Pulmonary artery endothelial cell (primary cell): ENCODE results near the gene RHBDD3. TPM values are rescaled to one million over a fixed set of nuclear protein-coding genes. Genes with fewer than 3 reads are reported as not detected.

Source experiments
- DNase-seq: peaks from one replicate; pipeline ENCODE4 v3.0.0-alpha.2; 2011; ENCODE audit warnings: low read depth, low spot score
- total RNA-seq: library from RNA; depleted of rRNA; stranded (reverse); fragments of >200 nt; gene quantifications from 2 replicates; pipeline ENCODE4 v1.2.3, GENCODE V29; 2014

The RHBDD3 gene
- total RNA-seq, 1 donor from 2014 or later: 18.9 TPM

DNA sequence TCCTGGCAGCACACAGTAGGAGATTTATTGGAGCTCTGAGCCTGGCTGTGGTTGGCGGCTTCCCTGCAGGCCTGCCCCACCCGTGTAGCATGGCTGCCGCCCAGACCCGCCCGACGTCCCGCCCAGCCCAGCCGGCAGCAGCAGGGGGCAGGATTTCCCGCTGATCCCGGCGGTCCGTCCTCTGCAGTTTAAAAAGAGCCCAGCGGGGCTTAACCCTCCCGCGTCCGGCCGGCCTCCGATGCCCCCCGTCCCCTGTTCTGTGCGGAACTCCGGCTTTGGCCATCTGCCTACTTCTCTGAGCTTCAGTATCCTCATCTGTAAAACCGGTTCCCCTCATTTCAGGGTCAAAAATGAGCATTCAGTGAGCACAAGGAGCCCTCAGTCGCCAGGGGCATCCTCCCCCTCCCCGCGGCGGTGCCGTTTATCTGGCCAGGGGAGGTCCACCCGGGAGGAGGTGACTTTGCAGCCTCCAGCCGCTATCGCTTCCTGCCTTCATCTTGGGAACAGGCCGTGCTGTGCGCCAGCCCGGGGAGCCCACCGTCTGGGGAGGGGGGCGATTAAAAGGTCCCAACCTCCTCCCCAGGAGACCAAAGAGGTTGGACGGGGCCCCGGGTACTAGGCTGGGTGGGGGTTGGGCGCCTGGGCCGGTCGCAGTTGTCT lies 38.5 kb upstream of the RHBDD3 start, which contains the start of gene GAS2L1:
TSS of gene GAS2L1 (plus strand) at position 476 of the 660 bp plus-strand sequence. CDS start 1,456 bp downstream, outside the sequence.
- no peak for DNase-seq

GRCh38 chr22:29305836-29306174 lies 38.0 kb upstream of the RHBDD3 start:
- no peak for DNase-seq

DNA sequence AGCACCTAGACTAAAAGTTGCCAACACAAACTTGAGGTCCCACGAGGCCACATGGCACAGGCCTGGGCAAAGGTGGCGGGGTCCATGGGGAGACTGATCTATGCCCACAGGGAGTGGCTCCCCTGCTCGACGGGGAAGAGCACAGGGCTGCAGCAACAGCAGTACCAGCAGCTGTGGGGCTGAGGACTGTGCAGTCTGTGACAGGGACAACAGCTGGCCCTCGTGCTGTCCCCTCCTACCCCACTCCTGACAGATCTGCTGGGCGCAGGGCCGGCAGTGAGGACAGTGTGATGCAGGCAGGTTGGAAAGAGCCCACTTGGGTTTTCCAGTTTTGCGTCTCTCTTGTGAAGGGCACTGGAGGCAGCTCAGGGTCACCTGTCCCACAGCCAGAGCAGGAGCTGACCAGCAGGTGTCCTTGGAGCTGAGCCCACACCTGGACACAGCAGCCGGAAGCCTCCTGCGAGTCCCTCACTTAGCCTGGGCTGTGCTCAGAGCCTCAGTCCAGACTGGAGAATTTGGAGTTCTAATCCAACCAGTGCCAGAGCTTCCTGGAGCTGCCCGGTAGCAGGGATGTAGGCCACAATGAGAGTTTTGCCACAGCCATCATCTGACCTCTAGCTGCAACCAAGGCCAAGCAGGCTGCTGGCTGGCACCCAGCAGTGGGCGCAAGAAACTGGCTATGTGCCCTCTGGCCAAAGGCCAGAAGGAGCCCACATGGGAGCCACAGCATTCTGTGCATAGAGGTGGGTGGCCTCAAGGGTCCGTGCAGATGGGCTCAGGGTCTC lies 35.1 kb upstream of the RHBDD3 start:
- DNase-seq: no peak

- no peak for DNase-seq
These were observed 34.6 kb upstream of the RHBDD3 start for GRCh38 chr22:29302402-29302680.

DNA sequence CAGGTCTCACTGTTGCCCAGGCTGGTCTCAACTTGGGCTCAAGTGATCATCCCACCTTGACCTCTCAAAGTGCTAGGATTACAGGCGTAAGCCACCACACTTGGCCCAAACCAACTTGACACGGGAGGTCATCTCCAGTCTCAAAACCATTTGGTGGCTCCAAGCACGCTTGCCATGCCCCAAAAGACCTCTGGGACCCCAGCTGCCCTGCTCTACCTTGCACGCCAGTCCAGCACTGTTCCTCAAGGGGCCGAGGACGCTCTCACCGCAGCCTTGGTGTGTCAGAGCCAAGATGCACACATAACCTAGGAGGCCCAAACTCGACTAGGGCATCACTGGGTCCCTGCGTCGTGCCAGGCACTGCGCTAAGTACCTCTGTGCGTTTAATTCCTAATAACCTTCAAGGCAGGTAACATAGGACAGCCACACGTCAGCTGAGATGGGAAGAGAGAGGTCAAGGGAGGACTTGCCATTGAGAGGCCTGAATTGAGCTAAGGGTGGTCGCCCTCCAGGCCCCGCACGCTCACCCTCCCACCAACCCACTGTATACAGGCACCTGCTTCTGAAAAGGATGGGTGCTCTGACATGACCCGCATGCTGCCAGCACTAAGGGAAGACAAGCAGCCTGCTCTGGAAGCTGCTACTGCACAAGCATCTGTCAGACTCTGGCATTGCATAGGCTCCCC lies 34.1 kb upstream of the RHBDD3 start:
- no peak for DNase-seq

GRCh38 chr22:29300807-29301601 lies 33.2 kb upstream of the RHBDD3 start:
- no peak for DNase-seq

- DNase-seq: no peak
These were observed 32.7 kb upstream of the RHBDD3 start for GRCh38 chr22:29300467-29300806.

DNA sequence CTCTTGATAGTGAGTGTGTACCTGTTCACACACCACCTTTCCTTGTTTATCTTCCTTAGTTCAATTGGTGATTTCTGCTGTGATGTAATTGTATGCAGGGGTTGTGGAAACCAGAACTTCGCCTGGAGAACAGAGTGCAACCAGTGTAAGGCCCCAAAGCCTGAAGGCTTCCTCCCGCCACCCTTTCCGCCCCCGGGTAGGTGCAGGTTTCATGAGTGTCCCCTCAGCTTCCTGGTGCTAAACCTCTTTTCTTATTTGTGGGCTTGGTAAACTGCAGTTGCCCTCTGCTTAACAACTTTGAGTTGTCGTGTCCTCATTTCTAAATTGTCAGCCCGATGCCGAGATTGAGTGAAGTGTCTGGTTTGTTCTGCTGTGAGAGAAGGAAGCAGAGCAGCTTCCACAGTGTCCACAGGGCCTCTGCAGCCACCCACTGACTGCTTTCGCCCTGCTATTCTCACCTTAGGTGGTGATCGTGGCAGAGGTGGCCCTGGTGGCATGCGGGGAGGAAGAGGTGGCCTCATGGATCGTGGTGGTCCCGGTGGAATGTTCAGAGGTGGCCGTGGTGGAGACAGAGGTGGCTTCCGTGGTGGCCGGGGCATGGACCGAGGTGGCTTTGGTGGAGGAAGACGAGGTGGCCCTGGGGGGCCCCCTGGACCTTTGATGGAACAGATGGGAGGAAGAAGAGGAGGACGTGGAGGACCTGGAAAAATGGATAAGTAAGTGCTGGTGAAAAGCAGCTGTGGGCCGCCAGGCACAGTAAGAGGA lies 31.5 kb upstream of the RHBDD3 start:
- DNase-seq: no peak

DNA sequence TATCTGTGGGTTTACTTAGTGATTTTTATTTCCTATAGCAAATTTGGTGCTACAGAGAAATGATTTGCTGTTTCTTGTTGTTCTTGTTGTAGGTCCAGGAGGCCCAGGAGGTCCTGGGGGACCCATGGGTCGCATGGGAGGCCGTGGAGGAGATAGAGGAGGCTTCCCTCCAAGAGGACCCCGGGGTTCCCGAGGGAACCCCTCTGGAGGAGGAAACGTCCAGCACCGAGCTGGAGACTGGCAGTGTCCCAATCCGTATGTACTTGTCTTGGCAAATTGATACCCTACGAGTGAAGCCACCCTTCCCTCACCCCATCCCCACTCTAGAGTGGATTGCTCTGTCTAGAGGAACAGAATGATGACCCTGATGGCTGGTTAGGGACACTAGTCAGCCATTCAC lies 30.9 kb upstream of the RHBDD3 start:
- no peak for DNase-seq

DNA sequence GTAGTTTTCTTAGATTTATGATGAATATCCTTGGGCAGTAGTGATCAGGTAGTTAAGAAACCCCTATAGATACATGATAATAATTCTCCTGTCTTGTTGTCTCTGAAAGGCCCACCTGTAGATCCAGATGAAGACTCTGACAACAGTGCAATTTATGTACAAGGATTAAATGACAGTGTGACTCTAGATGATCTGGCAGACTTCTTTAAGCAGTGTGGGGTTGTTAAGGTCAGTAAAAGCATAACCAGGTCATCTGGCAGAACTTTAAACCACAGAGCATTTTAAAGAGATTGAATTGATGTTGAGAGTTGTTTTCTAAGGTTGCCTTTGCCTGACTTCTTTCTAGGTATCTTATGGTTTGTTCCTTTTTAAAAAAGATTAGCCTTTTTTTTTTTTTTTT lies 24.6 kb upstream of the RHBDD3 start:
- DNase-seq: no peak

DNA sequence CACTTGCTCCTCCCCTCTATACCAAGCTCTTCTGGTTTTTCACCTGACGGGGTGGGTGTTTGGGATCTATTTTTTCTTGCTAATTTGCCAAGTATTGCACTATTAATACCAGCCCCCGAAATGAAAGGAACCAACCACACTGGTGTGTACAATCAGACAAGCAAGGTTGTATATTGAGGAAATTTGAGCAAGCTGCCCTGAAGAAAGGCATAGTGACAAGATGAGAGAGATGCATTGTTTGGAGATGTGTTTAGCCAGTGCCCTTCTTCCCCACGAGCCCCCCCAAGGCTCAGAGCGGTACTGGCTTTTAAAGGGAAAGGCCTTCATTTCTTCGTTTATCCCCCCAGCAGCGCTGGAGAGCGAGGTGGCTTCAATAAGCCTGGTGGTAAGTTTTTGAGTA lies 23.4 kb upstream of the RHBDD3 start:
- DNase-seq: no peak

DNA sequence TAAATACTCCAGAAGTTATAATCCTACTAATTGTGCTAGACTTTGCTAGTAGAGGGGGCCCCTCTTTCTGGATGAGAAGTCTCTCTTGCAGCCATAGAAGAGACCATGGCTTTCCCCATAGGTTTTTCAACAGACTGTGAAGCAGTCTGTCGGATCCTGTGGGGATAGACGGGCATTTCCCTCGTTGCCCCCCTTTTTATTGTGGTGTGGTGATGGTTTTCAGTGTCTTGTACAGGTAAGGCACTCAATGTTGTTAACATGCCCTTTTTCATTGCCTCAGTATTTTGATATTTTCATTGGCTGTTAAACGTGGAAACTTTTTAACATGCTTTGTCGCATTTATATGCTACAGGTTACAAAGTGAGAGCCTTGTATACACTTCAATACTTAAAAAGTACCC lies 22.3 kb upstream of the RHBDD3 start:
- DNase-seq: no peak

DNA sequence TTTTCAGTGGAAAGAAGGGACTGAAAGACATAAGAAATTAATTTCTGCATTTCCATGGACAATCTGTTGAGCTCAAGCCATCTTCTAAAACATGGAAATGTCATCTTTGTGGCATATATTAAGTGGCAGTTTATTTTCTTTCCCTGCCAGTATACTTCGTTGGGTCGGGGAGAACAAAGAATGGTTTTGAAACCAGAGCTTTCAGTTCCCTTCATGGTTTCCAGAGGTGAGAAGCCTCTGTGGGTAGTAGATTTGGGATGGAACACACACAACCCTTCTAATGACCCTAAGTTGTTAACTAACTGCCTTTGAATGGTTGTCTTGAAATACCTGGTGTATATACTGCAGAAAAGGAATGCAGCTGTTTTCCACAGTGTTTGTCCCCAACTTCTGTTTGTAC lies 21.1 kb upstream of the RHBDD3 start:
- DNase-seq: no peak

DNA sequence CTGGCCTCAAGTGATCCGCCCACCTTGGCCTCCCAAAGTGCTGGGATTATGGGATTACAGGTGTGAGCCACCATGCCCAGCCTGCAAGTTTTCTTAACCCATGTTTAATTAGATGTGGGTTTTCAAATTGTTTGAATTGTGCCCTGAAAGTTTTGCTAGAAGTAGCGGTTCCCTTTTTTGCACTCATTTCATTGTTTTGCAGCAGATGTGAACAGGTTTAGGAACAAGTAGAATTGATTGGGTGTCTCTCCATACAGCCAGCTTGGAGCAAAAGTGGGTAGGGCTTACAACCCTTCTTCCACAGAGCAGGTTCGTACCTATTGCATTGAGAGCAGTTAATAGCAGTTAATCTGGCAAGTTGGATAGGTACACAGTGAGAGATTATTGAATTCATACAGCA lies 16.4 kb upstream of the RHBDD3 start:
- DNase-seq: no peak

GRCh38 chr22:29277927-29278326 lies 10.1 kb upstream of the RHBDD3 start:
- no peak for DNase-seq

DNA sequence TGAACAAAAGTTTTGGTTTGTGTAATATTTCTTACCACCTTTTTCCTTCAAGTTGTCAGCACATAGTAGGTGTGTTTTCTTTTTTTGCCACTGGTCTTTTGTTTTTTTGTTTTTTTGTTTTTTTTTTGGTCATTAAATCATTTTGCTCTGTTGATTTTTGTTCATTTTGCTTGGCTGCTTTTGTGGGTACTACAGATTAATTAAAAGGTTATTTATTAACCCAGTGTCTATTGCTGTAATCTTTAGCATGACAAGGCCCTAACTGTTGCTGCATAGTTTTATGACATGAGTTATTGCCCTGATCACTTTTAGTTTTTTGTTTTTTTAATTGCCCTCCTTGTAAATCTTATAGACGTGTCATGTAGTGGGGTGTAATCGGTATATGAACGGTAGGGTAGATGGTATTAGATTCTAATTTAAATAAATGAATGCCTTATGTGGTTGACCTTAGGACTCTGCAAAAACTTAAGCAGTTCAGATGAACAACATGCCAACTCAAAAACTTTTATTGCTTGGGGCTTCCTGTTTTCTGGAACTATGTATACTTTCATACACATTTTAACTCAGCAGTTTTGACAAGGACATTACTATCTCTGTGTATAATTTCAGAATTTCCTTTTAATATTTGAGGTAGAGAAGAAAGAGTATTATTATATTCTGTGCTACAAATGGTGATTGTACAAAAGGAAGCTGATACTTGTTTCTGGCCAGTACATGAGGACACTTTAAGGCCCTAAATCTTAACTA lies 8.2 kb upstream of the RHBDD3 start:
- DNase-seq: no peak

DNA sequence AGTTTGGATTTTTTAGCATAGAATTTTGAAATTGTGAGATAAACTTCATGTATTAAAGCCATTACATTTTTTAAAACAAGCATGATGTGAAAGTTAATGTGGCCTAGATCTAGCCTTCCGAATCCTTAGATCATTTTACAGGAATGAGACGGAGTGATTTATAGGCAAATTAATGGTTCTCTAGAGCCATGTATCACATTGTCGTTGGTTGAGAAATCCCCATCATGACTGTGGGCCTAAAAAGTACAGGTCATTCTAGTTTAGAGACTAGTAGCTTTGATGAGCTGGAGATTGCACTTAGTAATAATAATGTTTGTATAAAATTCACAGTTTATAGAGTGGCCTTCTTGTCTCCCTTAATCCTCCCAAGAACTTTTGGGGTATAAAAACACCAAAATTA lies 7.4 kb upstream of the RHBDD3 start:
- no peak for DNase-seq

- no peak for DNase-seq
These were observed 4.8 kb upstream of the RHBDD3 start for GRCh38 chr22:29272624-29273023.

DNA sequence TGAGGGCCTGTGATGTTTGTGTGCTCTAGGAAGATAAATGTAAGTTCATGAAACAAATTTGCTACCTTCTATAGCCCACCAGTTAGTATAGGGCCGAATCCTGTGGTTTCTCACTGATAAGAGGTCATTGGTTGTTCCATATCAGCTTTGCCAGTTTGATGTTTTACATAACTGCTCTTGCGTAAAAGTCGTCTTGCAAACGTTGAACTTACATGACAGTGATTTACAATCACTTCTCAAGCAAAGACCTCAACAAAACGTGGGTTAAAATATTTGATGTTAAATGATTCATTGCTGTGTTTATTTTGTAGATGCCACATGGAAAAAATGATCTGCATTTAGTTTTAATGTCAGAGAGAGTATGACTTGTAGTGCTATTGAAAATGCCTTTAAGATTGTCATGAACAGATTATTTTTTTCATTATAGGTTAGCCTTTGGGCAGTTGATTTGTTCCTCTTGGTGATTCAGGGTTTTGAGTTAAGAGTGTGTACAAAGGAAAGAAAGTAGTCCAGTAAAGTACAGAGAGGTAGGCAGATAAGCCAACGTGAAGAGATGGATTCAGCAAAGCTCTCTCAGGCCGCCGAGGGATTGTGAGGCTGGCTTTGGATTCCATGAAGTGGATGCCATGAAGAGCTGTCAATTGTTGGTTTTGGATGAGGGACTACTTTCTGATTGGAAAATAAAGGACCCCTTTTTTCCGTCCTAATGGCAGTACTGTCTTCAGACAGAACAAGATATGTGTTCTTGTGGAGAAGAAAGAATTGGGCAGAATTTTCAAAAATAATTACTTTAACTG lies 2.9 kb upstream of the RHBDD3 start:
- no peak for DNase-seq
